GM13977 (cell line): ENCODE measurements around the gene NXPH3.

Experiments
- DNase-seq: peaks from one replicate; pipeline ENCODE4 v3.0.0; 2012; ENCODE audit warnings: low spot score
- in situ Hi-C: fragments of 300-500 bp; cut with MboI; formaldehyde crosslinking; loops from one replicate; pipeline ENCODE4 v1.12.0; 2022; ENCODE audit warnings: low sequenced_read_pairs, low pct_unique_long_range_greater_than_20kb, mixed read lengths, inconsistent platforms; ENCODE audit not compliant: unreplicated experiment
- TF ChIP-seq, protein P1 (sequence below): IDR thresholded peaks from 2 replicates; pipeline ENCODE4 v1.5.1; 2012; ENCODE audit warnings: mild to moderate bottlenecking, control low read depth; ENCODE audit not compliant: insufficient read depth; ENCODE audit errors: extremely low read depth, missing control alignments

NXPH3 gene

DNA sequence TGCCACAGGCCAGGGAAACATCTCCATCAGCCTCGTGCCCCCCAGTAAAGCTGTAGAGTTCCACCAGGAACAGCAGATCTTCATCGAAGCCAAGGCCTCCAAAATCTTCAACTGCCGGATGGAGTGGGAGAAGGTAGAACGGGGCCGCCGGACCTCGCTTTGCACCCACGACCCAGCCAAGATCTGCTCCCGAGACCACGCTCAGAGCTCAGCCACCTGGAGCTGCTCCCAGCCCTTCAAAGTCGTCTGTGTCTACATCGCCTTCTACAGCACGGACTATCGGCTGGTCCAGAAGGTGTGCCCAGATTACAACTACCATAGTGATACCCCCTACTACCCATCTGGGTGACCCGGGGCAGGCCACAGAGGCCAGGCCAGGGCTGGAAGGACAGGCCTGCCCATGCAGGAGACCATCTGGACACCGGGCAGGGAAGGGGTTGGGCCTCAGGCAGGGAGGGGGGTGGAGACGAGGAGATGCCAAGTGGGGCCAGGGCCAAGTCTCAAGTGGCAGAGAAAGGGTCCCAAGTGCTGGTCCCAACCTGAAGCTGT lies 3.4 kb downstream of the NXPH3 start:
- in situ Hi-C loops = no loop called here
- no peak for DNase-seq
- TF ChIP-seq, protein P1, sequence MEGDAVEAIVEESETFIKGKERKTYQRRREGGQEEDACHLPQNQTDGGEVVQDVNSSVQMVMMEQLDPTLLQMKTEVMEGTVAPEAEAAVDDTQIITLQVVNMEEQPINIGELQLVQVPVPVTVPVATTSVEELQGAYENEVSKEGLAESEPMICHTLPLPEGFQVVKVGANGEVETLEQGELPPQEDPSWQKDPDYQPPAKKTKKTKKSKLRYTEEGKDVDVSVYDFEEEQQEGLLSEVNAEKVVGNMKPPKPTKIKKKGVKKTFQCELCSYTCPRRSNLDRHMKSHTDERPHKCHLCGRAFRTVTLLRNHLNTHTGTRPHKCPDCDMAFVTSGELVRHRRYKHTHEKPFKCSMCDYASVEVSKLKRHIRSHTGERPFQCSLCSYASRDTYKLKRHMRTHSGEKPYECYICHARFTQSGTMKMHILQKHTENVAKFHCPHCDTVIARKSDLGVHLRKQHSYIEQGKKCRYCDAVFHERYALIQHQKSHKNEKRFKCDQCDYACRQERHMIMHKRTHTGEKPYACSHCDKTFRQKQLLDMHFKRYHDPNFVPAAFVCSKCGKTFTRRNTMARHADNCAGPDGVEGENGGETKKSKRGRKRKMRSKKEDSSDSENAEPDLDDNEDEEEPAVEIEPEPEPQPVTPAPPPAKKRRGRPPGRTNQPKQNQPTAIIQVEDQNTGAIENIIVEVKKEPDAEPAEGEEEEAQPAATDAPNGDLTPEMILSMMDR = no peak

- in situ Hi-C loops = no loop called here
- no peak for DNase-seq
- TF ChIP-seq, protein P1 = no peak
Measured at GRCh38 chr17:49579522-49579921, 3.9 kb downstream of the NXPH3 start.

DNA sequence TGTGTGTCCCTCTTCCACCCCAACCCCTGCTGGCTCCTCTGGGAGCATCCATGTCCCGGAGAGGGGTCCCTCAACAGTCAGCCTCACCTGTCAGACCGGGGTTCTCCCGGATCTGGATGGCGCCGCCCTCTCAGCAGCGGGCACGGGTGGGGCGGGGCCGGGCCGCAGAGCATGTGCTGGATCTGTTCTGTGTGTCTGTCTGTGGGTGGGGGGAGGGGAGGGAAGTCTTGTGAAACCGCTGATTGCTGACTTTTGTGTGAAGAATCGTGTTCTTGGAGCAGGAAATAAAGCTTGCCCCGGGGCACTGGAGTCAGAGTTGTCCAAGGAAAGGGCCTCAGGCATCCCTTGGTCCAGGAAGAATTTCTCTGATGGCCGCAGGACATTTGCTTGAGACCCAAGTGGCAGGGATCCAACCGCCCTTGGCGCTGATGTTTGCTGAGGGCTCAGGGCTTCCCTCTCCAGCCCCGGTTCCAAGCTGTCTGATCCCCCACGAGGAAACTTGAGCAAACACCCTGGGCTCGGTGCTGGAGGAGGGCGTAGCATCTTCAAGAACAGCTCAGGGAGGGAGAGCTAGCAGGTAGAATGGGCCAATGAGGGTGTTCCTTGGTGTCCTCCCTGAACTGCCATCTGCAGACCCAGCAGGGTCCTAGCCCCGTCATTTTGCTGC lies 4.5 kb downstream of the NXPH3 start:
- TF ChIP-seq, protein P1 = no peak
- DNase-seq = no peak
- in situ Hi-C loops = no loop called here

GRCh38 chr17:49580981-49581647 lies 5.4 kb downstream of the NXPH3 start:
- TF ChIP-seq, protein P1 = no peak
- DNase-seq = no peak
- in situ Hi-C loops = no loop called here

DNA sequence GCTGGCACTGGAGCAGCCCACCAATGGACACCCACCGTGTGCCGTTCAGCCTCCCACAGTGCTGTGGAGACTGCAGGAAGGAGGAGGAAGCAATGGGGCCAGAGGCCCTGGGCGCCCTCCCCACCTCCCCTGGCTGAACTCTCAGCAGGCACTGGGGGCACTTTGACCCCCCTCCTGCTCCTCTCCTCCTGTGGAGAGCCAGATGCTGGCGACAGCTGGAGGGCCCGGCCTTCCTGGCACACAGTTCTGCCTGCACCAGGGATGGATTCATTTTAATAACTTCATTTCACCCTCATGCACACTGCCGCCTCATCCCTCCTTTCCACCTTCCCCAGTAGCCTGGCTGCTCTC lies 6.0 kb downstream of the NXPH3 start:
- in situ Hi-C loops = no loop called here

GRCh38 chr17:49582055-49582722 lies 6.5 kb downstream of the NXPH3 start:
- TF ChIP-seq, protein P1 = no peak
- no peak for DNase-seq
- in situ Hi-C loops = no loop called here

More for the DNA sequence above, 6.0 kb downstream of the NXPH3 start:
- TF ChIP-seq, protein P1 = no peak
- no peak for DNase-seq
